ENCODE results near the gene PHLDA1.

The PHLDA1 gene

GRCh38 chr12:76006028-76006925 is 25.3 kb downstream of the PHLDA1 start:
- Histone ChIP-seq H3K27ac (ENCODE audit: low read depth, low read length, poor library complexity, severe bottlenecking) (no peak overlapping the region), H3K9ac (ENCODE audit: low read length) (no peak overlapping the region), H4K20me1 (ENCODE audit: insufficient read depth, low read length) (no peaks in the 10 kb centered on the region), H3F3A (ENCODE audit: insufficient read depth, low read length) (no peaks in the 10 kb centered on the region), H2AFZ (ENCODE audit: low read length) (no peak overlapping the region), H3K4me3 (ENCODE audit: low read depth, low read length, poor library complexity, severe bottlenecking) (no peak overlapping the region), H3K4me1 (ENCODE audit: insufficient read depth, low read length, severe bottlenecking) (no peaks in the 10 kb centered on the region), H3K79me2 (ENCODE audit: insufficient read depth, low read length) (no peaks in the 10 kb centered on the region), H3K9me3 (ENCODE audit: low read length) (no peaks in the 10 kb centered on the region), H3K36me3 (ENCODE audit: insufficient read depth, low read length) (no peaks in the 10 kb centered on the region), H3K9me2 (ENCODE audit: low read depth, low read length) (no peaks in the 10 kb centered on the region), H3K27me3 (ENCODE audit: insufficient read depth, low read length) (no peaks in the 10 kb centered on the region), H3K4me2 (ENCODE audit: low read length) (no peak overlapping the region)
- TF ChIP-seq EZH2 (IDR thresholded peaks at IDR 0.05; ENCODE audit: borderline replicate concordance, low read length) (no peak), CTCF (IDR thresholded peaks at IDR 0.05; ENCODE audit: low read length) (no peak)

- H3K79me2 ChIP-seq (ENCODE audit: insufficient read depth, low read length), result no peaks in the 10 kb centered on the region
- H2AFZ ChIP-seq (ENCODE audit: low read length), result no peak overlapping the region
- H3K4me1 ChIP-seq (ENCODE audit: insufficient read depth, low read length, severe bottlenecking), result no peaks in the 10 kb centered on the region
- H3K36me3 ChIP-seq (ENCODE audit: insufficient read depth, low read length), result no peaks in the 10 kb centered on the region
- no peak overlapping the region for H3K9ac ChIP-seq (ENCODE audit: low read length)
- no peak for TF ChIP-seq CTCF (IDR thresholded peaks at IDR 0.05; ENCODE audit: low read length)
- no peaks in the 10 kb centered on the region for H3K9me2 ChIP-seq (ENCODE audit: low read depth, low read length)
- H3K4me2 ChIP-seq (ENCODE audit: low read length), result no peak overlapping the region
- H3F3A ChIP-seq (ENCODE audit: insufficient read depth, low read length), result no peaks in the 10 kb centered on the region
- no peaks in the 10 kb centered on the region for H3K9me3 ChIP-seq (ENCODE audit: low read length)
- H3K27me3 ChIP-seq (ENCODE audit: insufficient read depth, low read length), result no peaks in the 10 kb centered on the region
- no peaks in the 10 kb centered on the region for H4K20me1 ChIP-seq (ENCODE audit: insufficient read depth, low read length)
- no peak overlapping the region for H3K4me3 ChIP-seq (ENCODE audit: low read depth, low read length, poor library complexity, severe bottlenecking)
- no peak overlapping the region for H3K27ac ChIP-seq (ENCODE audit: low read depth, low read length, poor library complexity, severe bottlenecking)
Observed at GRCh38 chr12:76003355-76003638, 28.3 kb downstream of the PHLDA1 start.

- Histone ChIP-seq H3K9ac (ENCODE audit: low read length) (no peak overlapping the region), H3K9me3 (ENCODE audit: low read length) (no peaks in the 10 kb centered on the region), H3K27ac (ENCODE audit: low read depth, low read length, poor library complexity, severe bottlenecking) (no peak overlapping the region), H3K27me3 (ENCODE audit: insufficient read depth, low read length) (no peaks in the 10 kb centered on the region), H4K20me1 (ENCODE audit: insufficient read depth, low read length) (no peaks in the 10 kb centered on the region), H3F3A (ENCODE audit: insufficient read depth, low read length) (no peaks in the 10 kb centered on the region), H3K9me2 (ENCODE audit: low read depth, low read length) (no peaks in the 10 kb centered on the region), H3K79me2 (ENCODE audit: insufficient read depth, low read length) (no peaks in the 10 kb centered on the region), H3K4me2 (ENCODE audit: low read length) (no peak overlapping the region), H2AFZ (ENCODE audit: low read length) (no peak overlapping the region), H3K4me1 (ENCODE audit: insufficient read depth, low read length, severe bottlenecking) (no peaks in the 10 kb centered on the region), H3K4me3 (ENCODE audit: low read depth, low read length, poor library complexity, severe bottlenecking) (no peak overlapping the region), H3K36me3 (ENCODE audit: insufficient read depth, low read length) (no peaks in the 10 kb centered on the region)
- no peak for TF ChIP-seq EZH2 (IDR thresholded peaks at IDR 0.05; ENCODE audit: borderline replicate concordance, low read length)
- no peak for TF ChIP-seq CTCF (IDR thresholded peaks at IDR 0.05; ENCODE audit: low read length)
Observed at GRCh38 chr12:76002598-76003354, 28.8 kb downstream of the PHLDA1 start.

All from OCI-LY1 (cell line).